H1 (cell line): ENCODE results near the gene ADCY9. TPM values are rescaled to one million over a fixed set of nuclear protein-coding genes. Genes with fewer than 3 reads are reported as not detected.

Source experiments
- CTCF ChIA-PET: fragments of 300-600 bp; sonication (Branson Sonifier 250); formaldehyde crosslinking; loops from one replicate; lab custom pipeline; 2021; ENCODE audit not compliant: partially characterized antibody; lab: Charles Lee
- POLR2A ChIA-PET: fragments of 300-600 bp; sonication (Branson Sonifier 250); formaldehyde crosslinking; loops from one replicate; lab custom pipeline; 2021; ENCODE audit warnings: inconsistent platforms; ENCODE audit not compliant: partially characterized antibody; lab: Charles Lee
- DNase-seq, 2 experiments: peaks; one replicate each; pipeline versions ENCODE4 v3.0.0 to v3.0.0-alpha.2; 2010 to 2022; ENCODE audit warnings: low spot score in 2 of 2, low read depth in 1 of 2, mixed read lengths in 1 of 2
- FAIRE-seq: peaks from 2 replicates; lab custom pipeline; 2011; peaks lifted over from hg19 to GRCh38; lab: Jason Lieb, UNC
- H2AFZ ChIP-seq: 2 replicates; pipeline ENCODE4 v1.8.1; 2012; ENCODE audit warnings: low read length, inconsistent platforms
- H2AK5ac ChIP-seq: 2 replicates; pipeline ENCODE4 v1.6.1; 2013; ENCODE audit warnings: low read depth, low read length
- H2BK120ac ChIP-seq: replicated peaks from 2 replicates; pipeline ENCODE3; 2013; ENCODE audit warnings: low read depth, low read length, inconsistent platforms
- H2BK12ac ChIP-seq: 2 replicates; pipeline ENCODE4 v1.6.1; 2013; ENCODE audit warnings: low read depth, low read length
- H2BK15ac ChIP-seq: 2 replicates; pipeline ENCODE4 v1.6.1; 2013; ENCODE audit warnings: low read length
- H2BK20ac ChIP-seq: 2 replicates; pipeline ENCODE4 v1.6.1; 2013; ENCODE audit warnings: low read length
- H2BK5ac ChIP-seq: 2 replicates; pipeline ENCODE4 v1.6.1; 2013; ENCODE audit warnings: low read depth, low read length
- H3K14ac ChIP-seq: 2 replicates; pipeline ENCODE4 v1.6.1; 2013; ENCODE audit warnings: inconsistent platforms; ENCODE audit not compliant: insufficient read length
- H3K18ac ChIP-seq: 2 replicates; pipeline ENCODE4 v1.6.1; 2013; ENCODE audit warnings: low read length; ENCODE audit errors: extremely low read depth
- H3K23ac ChIP-seq: 2 replicates; pipeline ENCODE4 v1.6.1; 2013; ENCODE audit warnings: inconsistent platforms; ENCODE audit not compliant: insufficient read length
- H3K23me2 ChIP-seq: 2 replicates; pipeline ENCODE4 v1.6.1; 2013; ENCODE audit warnings: low read depth, low read length
- H3K27ac ChIP-seq: 2 replicates; pipeline ENCODE4 v1.6.1; 2011; ENCODE audit warnings: low read depth, low read length, inconsistent platforms
- H3K27me3 ChIP-seq, 4 experiments: replicated peaks in 1 of 4; 1 replicate in 1 of 4; 2 replicates in 3 of 4; pipeline versions ENCODE4 v1.6.1 to v1.8.1; 2011 to 2013; ENCODE audit warnings: low read length in 3 of 4, mild to moderate bottlenecking in 3 of 4, inconsistent platforms in 2 of 4, mixed read lengths in 2 of 4, moderate library complexity in 1 of 4; ENCODE audit not compliant: control insufficient read depth in 3 of 4, insufficient read depth in 3 of 4; ENCODE audit errors: extremely low read depth in 1 of 4
- H3K36me3 ChIP-seq, 4 experiments: 2 replicates each; pipeline versions ENCODE4 v1.6.1 to v1.8.1; 2011 to 2013; ENCODE audit warnings: mild to moderate bottlenecking in 4 of 4, low read length in 3 of 4, moderate library complexity in 2 of 4, control low read depth in 1 of 4, inconsistent platforms in 1 of 4; ENCODE audit not compliant: insufficient read depth in 4 of 4, control insufficient read depth in 2 of 4
- H3K4ac ChIP-seq: replicated peaks from 2 replicates; pipeline ENCODE3; 2013; ENCODE audit warnings: low read length, low read depth, mixed read lengths, inconsistent platforms; ENCODE audit not compliant: insufficient read length
- H3K4me1 ChIP-seq, 4 experiments: replicated peaks in 1 of 4; 1 replicate in 1 of 4; 2 replicates in 3 of 4; pipeline versions ENCODE4 v1.6.1 to v1.8.1; 2011 to 2013; ENCODE audit warnings: low read length in 3 of 4, inconsistent platforms in 2 of 4, mixed read lengths in 1 of 4; ENCODE audit not compliant: insufficient read depth in 4 of 4, control insufficient read depth in 3 of 4
- H3K4me2 ChIP-seq, 2 experiments: 2 replicates each; pipeline versions ENCODE4 v1.6.1 to v1.8.1; 2011 to 2013; ENCODE audit warnings: low read depth in 2 of 2, low read length in 2 of 2, control low read depth in 1 of 2, inconsistent platforms in 1 of 2, mild to moderate bottlenecking in 1 of 2; ENCODE audit not compliant: insufficient read depth in 1 of 2
- H3K4me3 ChIP-seq, 4 experiments: fragments of 200-600, 300-600 bp in 1 of 4; sonication (generic), shearing (Covaris generic), sonication (Bioruptor Twin) in 1 of 4; 2 replicates each; pipeline versions ENCODE4 v1.5.1 to v1.8.1; 2011 to 2016; ENCODE audit warnings: low read length in 4 of 4, low read depth in 3 of 4, control low read depth in 2 of 4, inconsistent platforms in 2 of 4, mild to moderate bottlenecking in 2 of 4, mixed read lengths in 1 of 4, moderate library complexity in 1 of 4; ENCODE audit not compliant: insufficient read depth in 2 of 4; ENCODE audit errors: extremely low read depth in 1 of 4
- H3K56ac ChIP-seq: replicated peaks from 2 replicates; pipeline ENCODE3; 2013; ENCODE audit warnings: low read depth, mild to moderate bottlenecking, mixed read lengths, low read length, inconsistent platforms; ENCODE audit not compliant: insufficient read length
- H3K79me1 ChIP-seq: 2 replicates; pipeline ENCODE4 v1.6.1; 2013; ENCODE audit warnings: low read depth, low read length, control low read depth
- H3K79me2 ChIP-seq, 2 experiments: 2 replicates each; pipeline versions ENCODE4 v1.6.1 to v1.8.1; 2012 to 2013; ENCODE audit warnings: low read length in 2 of 2, mild to moderate bottlenecking in 2 of 2, inconsistent platforms in 1 of 2; ENCODE audit not compliant: insufficient read depth in 2 of 2, control insufficient read depth in 1 of 2
- H3K9ac ChIP-seq, 4 experiments: replicated peaks in 1 of 4; 1 replicate in 1 of 4; 2 replicates in 3 of 4; pipeline versions ENCODE4 v1.6.1 to v1.8.1; 2011 to 2013; ENCODE audit warnings: low read depth in 3 of 4, low read length in 3 of 4, control low read depth in 2 of 4, mild to moderate bottlenecking in 2 of 4, moderate library complexity in 2 of 4, inconsistent platforms in 1 of 4; ENCODE audit errors: extremely low read depth in 1 of 4
- H3K9me3 ChIP-seq, 2 experiments: 2 replicates each; pipeline versions ENCODE4 v1.6.1 to v1.8.1; 2012 to 2013; ENCODE audit warnings: mild to moderate bottlenecking in 2 of 2, moderate library complexity in 2 of 2, control low read depth in 1 of 2, inconsistent platforms in 1 of 2, low read depth in 1 of 2, low read length in 1 of 2, mixed read lengths in 1 of 2; ENCODE audit not compliant: insufficient read depth in 2 of 2
- H4K20me1 ChIP-seq, 2 experiments: replicated peaks in 1 of 2; 2 replicates each; pipeline versions ENCODE3 to v1.8.1; 2011 to 2013; ENCODE audit warnings: inconsistent platforms in 2 of 2, low read length in 2 of 2, mild to moderate bottlenecking in 1 of 2; ENCODE audit not compliant: insufficient read depth in 2 of 2, control insufficient read depth in 1 of 2
- H4K5ac ChIP-seq: 2 replicates; pipeline ENCODE4 v1.6.1; 2013; ENCODE audit warnings: low read length, low read depth, mixed read lengths, inconsistent platforms; ENCODE audit not compliant: insufficient read length
- H4K8ac ChIP-seq: 2 replicates; pipeline ENCODE4 v1.8.0; 2013; ENCODE audit warnings: mild to moderate bottlenecking, moderate library complexity, low read length, inconsistent platforms; ENCODE audit not compliant: insufficient read depth; ENCODE audit errors: extremely low read depth
- H4K91ac ChIP-seq: replicated peaks from 2 replicates; pipeline ENCODE3; 2013; ENCODE audit warnings: low read length, mixed read lengths, inconsistent platforms; ENCODE audit not compliant: insufficient read length
- ATF2 ChIP-seq: IDR thresholded peaks from 2 replicates; pipeline ENCODE4 v1.6.1; 2012; ENCODE audit warnings: low read length, inconsistent platforms
- CBX5 ChIP-seq: fragments of 300-800, 300-1000 bp; sonication (generic); IDR thresholded peaks from 2 replicates; pipeline ENCODE4 v1.7.1; 2016; ENCODE audit warnings: antibody characterized with exemption, low read length, low read depth
- KDM4A ChIP-seq: IDR thresholded peaks from one replicate; pipeline ENCODE4 v1.7.1; 2012; ENCODE audit warnings: low read depth, mild to moderate bottlenecking, moderate library complexity, low read length, inconsistent platforms; ENCODE audit not compliant: severe bottlenecking
- PHF8 ChIP-seq: fragments of 200-600 bp; sonication (generic); conservative IDR thresholded peaks from 2 replicates; pipeline ENCODE4 v1.7.1; 2012; ENCODE audit warnings: low read depth, mild to moderate bottlenecking, inconsistent platforms, low read length, moderate library complexity
- POU5F1 ChIP-seq: IDR thresholded peaks from 2 replicates; pipeline ENCODE4 v1.6.1; 2011; ENCODE audit warnings: low read depth, mild to moderate bottlenecking, low read length, moderate library complexity
- WGBS, 2 experiments: shearing (Covaris generic) in 1 of 2; methylation state at CpG; one replicate each; pipeline versions ENCODE4 v1.1.6 to v1.1.7; 2013 to 2015; ENCODE audit warnings: low lambda C conversion rate in 2 of 2, mixed read lengths in 2 of 2, inconsistent platforms in 1 of 2, low coverage in 1 of 2, missing lambda C conversion rate in 1 of 2; ENCODE audit not compliant: insufficient replicate concordance in 2 of 2, insufficient coverage in 1 of 2, insufficient read length in 1 of 2; ENCODE audit errors: extremely low coverage in 1 of 2, missing lambda C conversion rate in 1 of 2; 5-methylcytosine and 5-hydroxymethylcytosine counted together
- polyA plus RNA-seq, 7 experiments: library from polyadenylated mRNA; depleted of rRNA in 3 of 7; stranded (reverse) in 5 of 7; unstranded in 2 of 7; fragments of >200 nt in 5 of 7; fragments of 200-250 nt in 2 of 7; gene quantifications; 1 replicate in 5 of 7; 2 replicates in 1 of 7; 4 replicates in 1 of 7; pipeline versions ENCODE4 v1.2.1 to v1.2.3, GENCODE V29; 2011 to 2013; ENCODE audit warnings: missing spikeins in 2 of 7, mixed read lengths in 2 of 7
- total RNA-seq: library from RNA; stranded (reverse); fragmentation: NEBNext Ultra II Directional; extraction: Animal tissue kit (Norgen Biotek cat#: 25700); gene quantifications from 2 replicates; pipeline ENCODE4 v1.2.1, GENCODE V29; 2021

The ADCY9 gene
- total and polyA plus RNA-seq, 2 of the 8 experiments (the other 6 are each of a cell fraction or from before 2014, with no cell fraction given): 5.4 to 13.1 TPM

- Histone ChIP-seq H4K8ac (no peak overlapping the region), H3K9ac (no peak overlapping the region), H4K5ac (no peak overlapping the region), H3K36me3 (no peaks in the 10 kb centered on the region), H2BK5ac (no peak overlapping the region), H3K27ac (no peak overlapping the region), H3K23ac (no peak overlapping the region), H2BK12ac (no peak overlapping the region), H2BK120ac (no peak overlapping the region), H3K4ac (no peak overlapping the region), H2AK5ac (no peak overlapping the region), H3K9me3 (no peaks in the 10 kb centered on the region), H3K4me1 (peaks cover 4 to 7% (median 5%) of the 10 kb centered on the region in 4 experiments; a peak in 6 of 7 replicates), H3K18ac (no peak overlapping the region), H3K79me1 (peaks cover 2% of the 10 kb centered on the region; the same call in 1 of the 2 replicates), H3K79me2 (no peaks in the 10 kb centered on the region), H3K14ac (no peak overlapping the region), H3K23me2 (no peaks in the 10 kb centered on the region), H4K91ac (no peak overlapping the region), H3K4me2 (no peak overlapping the region), H2AFZ (no peak overlapping the region), H4K20me1 (no peaks in the 10 kb centered on the region), H3K27me3 (no peaks in the 10 kb centered on the region), H3K56ac (no peak overlapping the region), H2BK15ac (no peak overlapping the region), H3K4me3 (no peak overlapping the region), H2BK20ac (no peak overlapping the region)
- no peak for FAIRE-seq
- 93% methylated on average over 13 of the region's 13 CpGs; no CpG with 5 or more reads in 1 of the 2 experiments for WGBS, 2 experiments
- ChIA-PET POLR2A (interaction anchor here (0.7 kb wide), 1 partner anchor 270 kb away, joined by 4 read pairs; no protein-coding TSS in a partner anchor), CTCF (interaction anchor here (0.6 to 4.0 kb wide), 7 partner anchors 23 to 298 kb away, joined by 3 to 15 read pairs (median 4); no protein-coding TSS in a partner anchor)
- no peak for DNase-seq
- TF ChIP-seq KDM4A (no peak), POU5F1 (no peak), PHF8 (no peak), ATF2 (no peak), CBX5 (no peak)
These were observed 110.5 kb downstream of the ADCY9 start for GRCh38 chr16:4005731-4006130.
